HCT116 (cell line): ENCODE data around the gene TTYH1. TPM values are rescaled to one million over a fixed set of nuclear protein-coding genes. Genes with fewer than 3 reads are reported as not detected.

Source experiments
- ATAC-seq: fragments of 200-7000 bp; cut with Tn5 transposase; 2 replicates; pipeline ENCODE4 v1.9.1; 2020; ENCODE audit warnings: mild to moderate bottlenecking, moderate library complexity
- BruUV-seq: library from RNA; stranded (reverse); fragments of 400-500 nt; replicated peaks from 2 replicates; lab custom pipeline; 2021; lab: Mats Ljungman, UMichigan
- CTCF ChIA-PET: fragments of 300-600 bp; sonication (Branson Sonifier 250); formaldehyde crosslinking; loops from one replicate; lab custom pipeline; 2021; ENCODE audit warnings: antibody characterized with exemption; lab: Charles Lee
- POLR2A ChIA-PET: fragments of 300-600, 350-600 bp; sonication (Branson Sonifier 250); formaldehyde crosslinking; loops from one replicate; lab custom pipeline; 2021; ENCODE audit warnings: antibody characterized with exemption; lab: Charles Lee
- RAD21 ChIA-PET, 2 experiments: fragments of 300-600 bp; sonication (Branson Sonifier 250); formaldehyde crosslinking; loops; one replicate each; lab custom pipeline; 2023; ENCODE audit warnings: low total read pairs in 2 of 2; ENCODE audit not compliant: uncharacterized antibody in 2 of 2, unreplicated experiment in 2 of 2, low non-redundant PET in 1 of 2; lab: Charles Lee
- DNase-seq: peaks from one replicate; pipeline ENCODE4 v3.0.0-alpha.2; 2010; ENCODE audit warnings: low read depth, low spot score
- H2AFZ ChIP-seq: fragments of 200-600 bp; shearing (Covaris generic), sonication (generic); 2 replicates; pipeline ENCODE4 v1.6.1; 2017; ENCODE audit warnings: low read depth, mixed run types, mixed read lengths, antibody characterized with exemption, low read length; ENCODE audit not compliant: poor library complexity, severe bottlenecking
- H3K27ac ChIP-seq: 2 replicates; pipeline ENCODE4 v1.5.1; 2012; ENCODE audit warnings: low read depth, low read length
- H3K27me3 ChIP-seq: fragments of 200-600 bp; sonication (generic); 2 replicates; pipeline ENCODE4 v1.6.1; 2016; ENCODE audit warnings: mixed run types, low read length, mixed read lengths; ENCODE audit not compliant: insufficient read depth
- H3K36me3 ChIP-seq, 2 experiments: fragments of 200-500 bp in 1 of 2; fragments of 200-600 bp in 1 of 2; sonication (Bioruptor generic) in 1 of 2; sonication (generic) in 1 of 2; 2 replicates each; pipeline versions ENCODE4 v1.5.1 to v1.6.1; 2014 to 2016; ENCODE audit warnings: low read length in 2 of 2, inconsistent platforms in 1 of 2, mixed read lengths in 1 of 2, mixed run types in 1 of 2; ENCODE audit not compliant: insufficient read depth in 2 of 2, control insufficient read depth in 1 of 2
- H3K4me1 ChIP-seq, 2 experiments: fragments of 200-600 bp in 1 of 2; sonication (generic) in 1 of 2; 2 replicates each; pipeline versions ENCODE4 v1.5.1 to v1.6.1; 2012 to 2017; ENCODE audit warnings: low read length in 2 of 2, inconsistent platforms in 1 of 2, mild to moderate bottlenecking in 1 of 2, mixed read lengths in 1 of 2, mixed run types in 1 of 2, moderate library complexity in 1 of 2; ENCODE audit not compliant: insufficient read depth in 2 of 2, control insufficient read depth in 1 of 2
- H3K4me2 ChIP-seq: fragments of 200-600 bp; sonication (generic); 2 replicates; pipeline ENCODE4 v1.6.1; 2017; ENCODE audit warnings: mixed run types, low read length, mixed read lengths
- H3K4me3 ChIP-seq, 2 experiments: fragments of 200-600 bp in 1 of 2; sonication (generic) in 1 of 2; replicated peaks in 1 of 2; 2 replicates each; pipeline ENCODE4 v1.5.1; 2011 to 2016; ENCODE audit warnings: low read length in 2 of 2, control low read depth in 1 of 2, low read depth in 1 of 2, mild to moderate bottlenecking in 1 of 2, mixed read lengths in 1 of 2, mixed run types in 1 of 2
- H3K79me2 ChIP-seq: fragments of 200-600 bp; sonication (generic); 2 replicates; pipeline ENCODE4 v1.6.1; 2017; ENCODE audit warnings: mild to moderate bottlenecking, mixed run types, low read length, moderate library complexity, mixed read lengths; ENCODE audit not compliant: insufficient read depth
- H3K9ac ChIP-seq: fragments of 200-600 bp; sonication (generic); 2 replicates; pipeline ENCODE4 v1.6.1; 2016; ENCODE audit warnings: low read length, mixed read lengths
- H3K9me2 ChIP-seq: fragments of 200-600 bp; sonication (generic), shearing (Covaris generic); 2 replicates; pipeline ENCODE4 v1.6.1; 2017; ENCODE audit warnings: mixed run types, mild to moderate bottlenecking, moderate library complexity; ENCODE audit not compliant: insufficient read depth
- H3K9me3 ChIP-seq, 2 experiments: fragments of 200-500 bp in 1 of 2; fragments of 200-600 bp in 1 of 2; sonication (Bioruptor generic) in 1 of 2; sonication (generic) in 1 of 2; 2 replicates each; pipeline ENCODE4 v1.6.1; 2014 to 2017; ENCODE audit warnings: low read length in 2 of 2, mixed read lengths in 2 of 2, inconsistent platforms in 1 of 2, low read depth in 1 of 2, mild to moderate bottlenecking in 1 of 2, mixed run types in 1 of 2, moderate library complexity in 1 of 2; ENCODE audit not compliant: control insufficient read depth in 1 of 2, insufficient read depth in 1 of 2
- H4K20me1 ChIP-seq: fragments of 200-600 bp; sonication (generic), shearing (Covaris generic); 2 replicates; pipeline ENCODE4 v1.6.1; 2017; ENCODE audit warnings: mixed run types, mild to moderate bottlenecking, moderate library complexity; ENCODE audit not compliant: insufficient read depth
- CBX3 ChIP-seq: IDR thresholded peaks from 2 replicates; pipeline ENCODE4 v1.6.1; 2012; ENCODE audit warnings: low read depth
- CEBPB ChIP-seq: IDR thresholded peaks from 2 replicates; pipeline ENCODE4 v1.6.1; 2012; ENCODE audit warnings: low read depth
- CTCF ChIP-seq, 3 experiments: fragments of 200-600 bp in 1 of 3; sonication (generic) in 1 of 3; IDR thresholded peaks in 2 of 3; conservative IDR thresholded peaks in 1 of 3; 2 replicates each; pipeline ENCODE4 v1.5.1; 2012 to 2017; ENCODE audit warnings: low read depth in 2 of 3, low read length in 2 of 3, antibody characterized with exemption in 1 of 3, borderline replicate concordance in 1 of 3, control low read depth in 1 of 3, mild to moderate bottlenecking in 1 of 3, mixed read lengths in 1 of 3, mixed run types in 1 of 3, moderate library complexity in 1 of 3; ENCODE audit not compliant: insufficient read depth in 1 of 3
- EGR1 ChIP-seq: IDR thresholded peaks from 2 replicates; pipeline ENCODE4 v1.6.1; 2012; ENCODE audit warnings: low read depth
- EZH2 ChIP-seq: fragments of 200-600 bp; sonication (generic); IDR thresholded peaks from 2 replicates; pipeline ENCODE4 v1.6.1; 2017; ENCODE audit warnings: antibody characterized with exemption, mixed run types
- EZH2phosphoT487 ChIP-seq: fragments of 200-600 bp; IDR thresholded peaks from 2 replicates; pipeline ENCODE4 v1.6.1; 2018; ENCODE audit warnings: antibody characterized with exemption, borderline replicate concordance
- FOSL1 ChIP-seq: IDR thresholded peaks from 2 replicates; pipeline ENCODE4 v1.6.1; 2012; ENCODE audit warnings: low read depth
- JUND ChIP-seq: IDR thresholded peaks from 2 replicates; pipeline ENCODE4 v1.6.1; 2012
- POLR2A ChIP-seq: IDR thresholded peaks from 2 replicates; pipeline ENCODE4 v1.7.0; 2011; ENCODE audit warnings: borderline replicate concordance; ENCODE audit not compliant: insufficient read depth, insufficient read length; ENCODE audit errors: extremely low read depth
- POLR2AphosphoS5 ChIP-seq: IDR thresholded peaks from 2 replicates; pipeline ENCODE4 v1.6.1; 2011; ENCODE audit warnings: mild to moderate bottlenecking, low read depth, low read length, moderate library complexity
- RAD21 ChIP-seq: IDR thresholded peaks from 2 replicates; pipeline ENCODE4 v1.6.1; 2012; ENCODE audit warnings: low read depth, mild to moderate bottlenecking
- REST ChIP-seq: IDR thresholded peaks from 2 replicates; pipeline ENCODE4 v1.6.1; 2012; ENCODE audit warnings: low read depth
- SIN3A ChIP-seq: IDR thresholded peaks from 2 replicates; pipeline ENCODE4 v1.6.1; 2012; ENCODE audit warnings: low read depth
- SRF ChIP-seq: IDR thresholded peaks from 2 replicates; pipeline ENCODE4 v1.6.1; 2012; ENCODE audit warnings: low read depth
- TCF7L2 ChIP-seq: IDR thresholded peaks from 2 replicates; pipeline ENCODE4 v1.7.0; 2011; ENCODE audit warnings: borderline replicate concordance, inconsistent platforms; ENCODE audit not compliant: insufficient read depth, insufficient read length; ENCODE audit errors: extremely low read depth
- YY1 ChIP-seq: IDR thresholded peaks from 2 replicates; pipeline ENCODE4 v1.6.1; 2011; ENCODE audit warnings: low read length, low read depth, moderate library complexity, mild to moderate bottlenecking; ENCODE audit not compliant: insufficient replicate concordance; ENCODE audit errors: extremely low read depth
- ZBTB33 ChIP-seq: IDR thresholded peaks from 2 replicates; pipeline ENCODE4 v1.6.1; 2011; ENCODE audit warnings: mild to moderate bottlenecking, low read length, moderate library complexity; ENCODE audit not compliant: insufficient replicate concordance; ENCODE audit errors: extremely low read depth
- ZFX ChIP-seq: fragments of 450-650 bp; IDR thresholded peaks from 2 replicates; pipeline ENCODE4 v1.6.1; 2017
- intact Hi-C: fragments of 100-400 bp; cut with micrococcal nuclease; formaldehyde crosslinking; loops from 2 replicates; pipeline ENCODE4 v1.10.0; 2022
- total RNA-seq: library from RNA; stranded (reverse); gene quantifications from one replicate; pipeline ENCODE4 v1.2.1, GENCODE V29; 2021; ENCODE audit not compliant: unreplicated experiment

Gene TTYH1
- total RNA-seq, 1 experiment from 2014 or later: 0.37 TPM

- no peaks in the 10 kb centered on the region for H4K20me1 ChIP-seq
- peaks cover 1% of the 10 kb centered on the region; the same call in 1 of the 2 replicates for H3K27me3 ChIP-seq
- H3K4me3 ChIP-seq: no peak overlapping the region
- ChIA-PET CTCF (no interaction called here), POLR2A (no interaction called here), RAD21 (no interaction called here)
- H3K4me2 ChIP-seq: no peak overlapping the region
- no peaks in the 10 kb centered on the region for H3K79me2 ChIP-seq
- no peaks in the 10 kb centered on the region for H3K9me2 ChIP-seq
- no peak overlapping the region for H2AFZ ChIP-seq
- intact Hi-C loops: no loop called here
- BruUV-seq: no TSS peak
- no peak overlapping the region for H3K9ac ChIP-seq
- TF ChIP-seq CEBPB: no peak
- TF ChIP-seq YY1: no peak
- no peak for TF ChIP-seq RAD21
- TF ChIP-seq CTCF (IDR thresholded peaks at IDR 0.05 in 2 of 3, conservative IDR thresholded peaks at IDR 0.05 in 1 of 3; ENCODE audit: borderline replicate concordance in 1 of 3, insufficient read depth in 1 of 3, low read depth in 2 of 3, low read length in 2 of 3): no peak
- TF ChIP-seq EZH2phosphoT487: no peak
- no peak for TF ChIP-seq POLR2A
- no peak for TF ChIP-seq SIN3A
- TF ChIP-seq SRF: no peak
- TF ChIP-seq REST: no peak
- no peak for TF ChIP-seq FOSL1
- TF ChIP-seq EGR1: no peak
- TF ChIP-seq ZBTB33: no peak
- TF ChIP-seq POLR2AphosphoS5: no peak
- no peak for TF ChIP-seq EZH2
- no peak for TF ChIP-seq TCF7L2
- no peak for TF ChIP-seq JUND
- TF ChIP-seq ZFX: no peak
- no peak for TF ChIP-seq CBX3
- H3K27ac ChIP-seq: no peak overlapping the region
- ATAC-seq (no peak), DNase-seq (no peak)
- H3K4me1 ChIP-seq: peaks cover 0 to 8% of the 10 kb centered on the region in 2 experiments; a peak in 1 of 4 replicates
- H3K36me3 ChIP-seq: no peaks in the 10 kb centered on the region
- H3K9me3 ChIP-seq: no peaks in the 10 kb centered on the region
These were observed 823 bp downstream of the TTYH1 start for GRCh38 chr19:54415901-54416673.
